ENCODE results near the gene OVCA2. TPM values are rescaled to one million over a fixed set of nuclear protein-coding genes. Genes with fewer than 3 reads are reported as not detected.

The OVCA2 gene
- total and polyA plus RNA-seq, 4 donors: 16.1 to 30.6 (median 23.7) TPM

GRCh38 chr17:2077040-2077439 is 35.2 kb downstream of the OVCA2 start:
- WGBS: 95% methylated on average over 8 of the region's 8 CpGs
- no peaks in the 10 kb centered on the region for H3K27me3 ChIP-seq (ENCODE audit: control insufficient read depth in 4 of 4, insufficient read depth in 4 of 4, low read length in 3 of 4)
- no peak for DNase-seq (ENCODE audit: low spot score)
- H3K27ac ChIP-seq (ENCODE audit: low read depth in 1 of 2, low read length in 2 of 2): no peak overlapping the region
- peaks cover 3 to 13% (median 10%) of the 10 kb centered on the region in 4 donors for H3K36me3 ChIP-seq (ENCODE audit: control insufficient read depth in 4 of 4, insufficient read depth in 3 of 4, low read depth in 1 of 4, low read length in 3 of 4)
- no peak for TF ChIP-seq FOXA1 (IDR thresholded peaks at IDR 0.05)
- TF ChIP-seq HNF4G (IDR thresholded peaks at IDR 0.05): no peak
- TF ChIP-seq REST (IDR thresholded peaks at IDR 0.05): no peak
- no peak for TF ChIP-seq TAF1 (conservative IDR thresholded peaks at IDR 0.05)
- TF ChIP-seq HNF4A (conservative IDR thresholded peaks at IDR 0.05): no peak
- no peak for TF ChIP-seq FOXA2 (IDR thresholded peaks at IDR 0.05)
- no peak for TF ChIP-seq ATF3 (IDR thresholded peaks at IDR 0.05)
- TF ChIP-seq MAX (IDR thresholded peaks at IDR 0.05): no peak
- no peak for TF ChIP-seq JUND (IDR thresholded peaks at IDR 0.05)
- no peak for TF ChIP-seq RAD21 (IDR thresholded peaks at IDR 0.05)
- TF ChIP-seq, protein P1, sequence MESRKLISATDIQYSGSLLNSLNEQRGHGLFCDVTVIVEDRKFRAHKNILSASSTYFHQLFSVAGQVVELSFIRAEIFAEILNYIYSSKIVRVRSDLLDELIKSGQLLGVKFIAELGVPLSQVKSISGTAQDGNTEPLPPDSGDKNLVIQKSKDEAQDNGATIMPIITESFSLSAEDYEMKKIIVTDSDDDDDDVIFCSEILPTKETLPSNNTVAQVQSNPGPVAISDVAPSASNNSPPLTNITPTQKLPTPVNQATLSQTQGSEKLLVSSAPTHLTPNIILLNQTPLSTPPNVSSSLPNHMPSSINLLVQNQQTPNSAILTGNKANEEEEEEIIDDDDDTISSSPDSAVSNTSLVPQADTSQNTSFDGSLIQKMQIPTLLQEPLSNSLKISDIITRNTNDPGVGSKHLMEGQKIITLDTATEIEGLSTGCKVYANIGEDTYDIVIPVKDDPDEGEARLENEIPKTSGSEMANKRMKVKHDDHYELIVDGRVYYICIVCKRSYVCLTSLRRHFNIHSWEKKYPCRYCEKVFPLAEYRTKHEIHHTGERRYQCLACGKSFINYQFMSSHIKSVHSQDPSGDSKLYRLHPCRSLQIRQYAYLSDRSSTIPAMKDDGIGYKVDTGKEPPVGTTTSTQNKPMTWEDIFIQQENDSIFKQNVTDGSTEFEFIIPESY (IDR thresholded peaks at IDR 0.05): no peak
- no peak for TF ChIP-seq EGR1 (IDR thresholded peaks at IDR 0.05; ENCODE audit: low read depth in 2 of 2)
- TF ChIP-seq RXRA (IDR thresholded peaks at IDR 0.05): no peak
- no peak for TF ChIP-seq CTCF (IDR thresholded peaks at IDR 0.05; ENCODE audit: low read depth, low read length, missing input control)
- no peak for TF ChIP-seq YY1 (IDR thresholded peaks at IDR 0.05)
- TF ChIP-seq SP1 (IDR thresholded peaks at IDR 0.05): no peak
- TF ChIP-seq NR2F2 (IDR thresholded peaks at IDR 0.05): no peak
- TF ChIP-seq GABPA (IDR thresholded peaks at IDR 0.05 in 1 of 2, conservative IDR thresholded peaks at IDR 0.05 in 1 of 2): no peak
- no peak overlapping the region for H3K4me3 ChIP-seq (ENCODE audit: low read depth in 1 of 3, low read length in 3 of 3)
- no peaks in the 10 kb centered on the region for H3K9me3 ChIP-seq (ENCODE audit: control insufficient read depth in 4 of 4, low read length in 3 of 4)
- H3K4me1 ChIP-seq (ENCODE audit: control insufficient read depth in 4 of 4, insufficient read depth in 4 of 4, low read length in 3 of 4): no peaks in the 10 kb centered on the region
- no peak overlapping the region for H3K9ac ChIP-seq (ENCODE audit: low read depth in 1 of 2, low read length in 2 of 2)

Data from liver (tissue), 9 donors.